Transverse colon (tissue), 4 donors: ENCODE measurements around the gene SLC15A2. TPM values are rescaled to one million over a fixed set of nuclear protein-coding genes. Genes with fewer than 3 reads are reported as not detected.

ENCODE experiments used
- DNase-seq: peaks from one replicate; pipeline ENCODE4 v3.0.0-alpha.2; 2019
- H3K27ac ChIP-seq, 4 donors: fragments of 200-600 bp; sonication (generic); 2 replicates each; pipeline ENCODE4 v1.5.1; 2016 to 2018; ENCODE audit warnings: inconsistent platforms in 4 of 4
- H3K27me3 ChIP-seq: fragments of 200-600 bp; sonication (generic); 2 replicates; pipeline ENCODE4 v1.5.1; 2017; ENCODE audit warnings: inconsistent platforms
- H3K36me3 ChIP-seq, 4 donors: fragments of 200-600 bp; sonication (generic); 2 replicates each; pipeline ENCODE4 v1.5.1; 2017 to 2019; ENCODE audit warnings: inconsistent platforms in 4 of 4
- H3K4me1 ChIP-seq, 4 donors: fragments of 200-600 bp; sonication (generic); 2 replicates each; pipeline ENCODE4 v1.5.1; 2017 to 2020; ENCODE audit warnings: inconsistent platforms in 4 of 4
- H3K4me3 ChIP-seq, 4 donors: fragments of 200-600 bp; sonication (generic); 1 replicate in 1 of 4; 2 replicates in 3 of 4; pipeline versions ENCODE4 v1.5.1 to v1.6.1; 2017 to 2019; ENCODE audit warnings: inconsistent platforms in 4 of 4
- H3K9me3 ChIP-seq, 2 donors: fragments of 200-600 bp; sonication (generic); 2 replicates each; pipeline ENCODE4 v1.5.1; 2017 to 2019; ENCODE audit warnings: inconsistent platforms in 2 of 2
- EP300 ChIP-seq: sonication (generic); formaldehyde crosslinking; IDR thresholded peaks from one replicate; pipeline ENCODE4 v1.6.1; 2017; ENCODE audit warnings: antibody characterized with exemption, low read depth
- POLR2A ChIP-seq: fragments of 450-650 bp; IDR thresholded peaks from one replicate; pipeline ENCODE4 v1.6.1; 2016; ENCODE audit warnings: antibody characterized with exemption, mild to moderate bottlenecking, moderate library complexity
- POLR2AphosphoS5 ChIP-seq, 3 donors: sonication (generic); formaldehyde crosslinking; IDR thresholded peaks; one replicate each; pipeline ENCODE4 v1.6.1; 2016; ENCODE audit warnings: antibody characterized with exemption in 3 of 3
- WGBS, 2 donors: methylation state at CpG; one replicate each; pipeline ENCODE4 v1.1.5; 2018; ENCODE audit warnings: low coverage in 1 of 2; 5-methylcytosine and 5-hydroxymethylcytosine counted together
- in situ Hi-C, 4 donors: fragments of 200-750 bp; cut with MboI; loops; one replicate each; pipeline versions ENCODE4 v1.15.0 to v1.15.1; 2017; ENCODE audit warnings: low sequenced_read_pairs in 3 of 4, low pct_ligation_motif_present in 1 of 4, low pct_unique_long_range_greater_than_20kb in 1 of 4
- intact Hi-C: fragments of 100-400 bp; cut with DNase I; formaldehyde crosslinking; loops from one replicate; pipeline ENCODE4 v1.15.1; 2023; ENCODE audit warnings: low total_unique reads
- total RNA-seq, 4 donors: library from RNA; depleted of rRNA; stranded (reverse); fragments of >200 nt; gene quantifications; one replicate each; pipeline ENCODE4 v1.1.0, GENCODE V29; 2016
- TF ChIP-seq, protein P1 (sequence below), 5 experiments: fragments of 200-600 bp in 3 of 5; fragments of 450-650 bp in 2 of 5; sonication (generic) in 3 of 5; IDR thresholded peaks; 1 replicate in 2 of 5; 2 replicates in 3 of 5; pipeline ENCODE4 v1.5.1; 2016 to 2017; ENCODE audit warnings: antibody characterized with exemption in 5 of 5, inconsistent platforms in 3 of 5, mild to moderate bottlenecking in 2 of 5, moderate library complexity in 1 of 5

Gene SLC15A2
- total RNA-seq, 4 donors from 2014 or later = 1.1 to 5.6 (median 2.7) TPM

DNA sequence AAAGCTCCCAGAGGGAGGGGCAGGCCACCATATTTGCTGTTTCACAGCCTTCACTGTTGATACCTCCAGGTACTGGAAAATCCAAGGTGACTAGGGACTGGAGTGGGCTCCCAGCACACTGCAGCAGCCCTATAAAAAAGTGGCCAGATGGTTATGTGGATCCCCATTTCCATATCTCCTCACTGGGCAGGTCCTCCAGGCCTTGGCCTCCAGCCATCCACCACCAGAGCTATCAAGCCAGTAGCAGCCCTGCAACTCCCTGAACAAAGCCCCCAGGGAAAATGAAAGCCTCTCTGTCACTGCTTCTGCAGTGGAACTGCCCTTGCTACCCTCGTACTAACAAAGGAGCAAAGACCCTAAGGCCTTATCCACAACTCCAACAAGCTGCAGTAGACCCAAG lies 69.4 kb downstream of the SLC15A2 start:
- 82% methylated on average over 1 of the region's 1 CpG; no CpG with 5 or more reads in 1 of the 2 donors for WGBS, 2 donors
- no peaks in the 10 kb centered on the region for H3K27me3 ChIP-seq
- H3K36me3 ChIP-seq = no peaks in the 10 kb centered on the region
- in situ Hi-C loops = no loop called here
- no peaks in the 10 kb centered on the region for H3K9me3 ChIP-seq
- intact Hi-C loops = no loop called here
- no peak for TF ChIP-seq EP300
- no peak for TF ChIP-seq POLR2A
- no peak for TF ChIP-seq POLR2AphosphoS5 (IDR thresholded peaks at IDR 0.05)
- TF ChIP-seq, protein P1, sequence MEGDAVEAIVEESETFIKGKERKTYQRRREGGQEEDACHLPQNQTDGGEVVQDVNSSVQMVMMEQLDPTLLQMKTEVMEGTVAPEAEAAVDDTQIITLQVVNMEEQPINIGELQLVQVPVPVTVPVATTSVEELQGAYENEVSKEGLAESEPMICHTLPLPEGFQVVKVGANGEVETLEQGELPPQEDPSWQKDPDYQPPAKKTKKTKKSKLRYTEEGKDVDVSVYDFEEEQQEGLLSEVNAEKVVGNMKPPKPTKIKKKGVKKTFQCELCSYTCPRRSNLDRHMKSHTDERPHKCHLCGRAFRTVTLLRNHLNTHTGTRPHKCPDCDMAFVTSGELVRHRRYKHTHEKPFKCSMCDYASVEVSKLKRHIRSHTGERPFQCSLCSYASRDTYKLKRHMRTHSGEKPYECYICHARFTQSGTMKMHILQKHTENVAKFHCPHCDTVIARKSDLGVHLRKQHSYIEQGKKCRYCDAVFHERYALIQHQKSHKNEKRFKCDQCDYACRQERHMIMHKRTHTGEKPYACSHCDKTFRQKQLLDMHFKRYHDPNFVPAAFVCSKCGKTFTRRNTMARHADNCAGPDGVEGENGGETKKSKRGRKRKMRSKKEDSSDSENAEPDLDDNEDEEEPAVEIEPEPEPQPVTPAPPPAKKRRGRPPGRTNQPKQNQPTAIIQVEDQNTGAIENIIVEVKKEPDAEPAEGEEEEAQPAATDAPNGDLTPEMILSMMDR (IDR thresholded peaks at IDR 0.05) = no peak
- H3K27ac ChIP-seq = no peak overlapping the region
- H3K4me3 ChIP-seq = no peak overlapping the region
- no peaks in the 10 kb centered on the region for H3K4me1 ChIP-seq
- no peak for DNase-seq

DNA sequence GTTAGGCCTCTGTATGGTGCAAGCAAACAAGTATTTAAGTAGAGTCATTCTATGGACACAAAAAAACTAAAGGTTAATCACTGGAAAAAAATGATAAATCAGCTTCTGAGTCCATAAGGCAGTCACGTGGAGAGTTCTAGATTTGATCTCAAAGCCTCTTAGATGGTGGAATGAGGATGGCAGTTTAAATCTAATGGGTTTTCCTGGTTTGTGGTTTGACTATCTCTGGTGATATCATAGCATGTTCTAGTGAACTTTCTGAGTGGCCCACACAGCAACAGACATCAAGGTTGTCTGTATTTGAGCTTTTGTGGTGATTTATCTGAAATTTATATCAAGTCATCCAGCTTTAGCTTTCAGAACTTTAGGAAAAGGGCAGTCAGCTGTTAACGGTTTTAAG lies 75.4 kb downstream of the SLC15A2 start:
- intact Hi-C loops = no loop called here
- Histone ChIP-seq H3K36me3 (no peaks in the 10 kb centered on the region), H3K27ac (no peak overlapping the region), H3K27me3 (no peaks in the 10 kb centered on the region), H3K4me3 (no peak overlapping the region), H3K9me3 (no peaks in the 10 kb centered on the region), H3K4me1 (no peaks in the 10 kb centered on the region)
- no peak for DNase-seq
- TF ChIP-seq, protein P1 (IDR thresholded peaks at IDR 0.05) = no peak
- TF ChIP-seq POLR2AphosphoS5 (IDR thresholded peaks at IDR 0.05) (no peak), EP300 (no peak), POLR2A (no peak)
- in situ Hi-C loops = no loop called here
- 82 to 83% methylated on average over 2 of the region's 2 CpGs for WGBS, 2 donors

DNA sequence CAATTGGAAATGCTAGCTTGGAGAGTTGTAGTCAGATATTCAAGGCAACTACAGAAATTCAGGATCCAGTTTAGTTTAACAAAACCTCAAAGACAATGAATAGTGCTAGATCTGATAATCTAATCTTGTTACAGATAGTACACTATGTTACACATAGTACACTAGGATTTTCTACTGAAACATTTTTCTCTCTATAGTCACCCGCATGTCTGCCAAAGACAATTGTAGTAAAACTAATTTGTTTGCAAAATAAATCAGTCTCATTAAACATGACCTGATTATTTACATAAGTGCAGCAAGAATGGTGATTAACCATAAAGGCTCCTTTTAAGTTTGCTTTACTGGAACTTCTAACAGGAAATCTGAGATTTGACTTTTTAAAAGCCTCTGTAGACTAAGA lies 75.8 kb downstream of the SLC15A2 start:
- Histone ChIP-seq H3K4me3 (no peak overlapping the region), H3K36me3 (no peaks in the 10 kb centered on the region), H3K27ac (no peak overlapping the region), H3K9me3 (no peaks in the 10 kb centered on the region), H3K27me3 (no peaks in the 10 kb centered on the region), H3K4me1 (no peaks in the 10 kb centered on the region)
- DNase-seq = no peak
- TF ChIP-seq POLR2AphosphoS5 (IDR thresholded peaks at IDR 0.05) (no peak), POLR2A (no peak), EP300 (no peak)
- TF ChIP-seq, protein P1 (IDR thresholded peaks at IDR 0.05) = no peak
- WGBS, 2 donors = 38 to 40% methylated on average over 1 of the region's 1 CpG
- in situ Hi-C loops (no loop called here), intact Hi-C loops (no loop called here)

DNA sequence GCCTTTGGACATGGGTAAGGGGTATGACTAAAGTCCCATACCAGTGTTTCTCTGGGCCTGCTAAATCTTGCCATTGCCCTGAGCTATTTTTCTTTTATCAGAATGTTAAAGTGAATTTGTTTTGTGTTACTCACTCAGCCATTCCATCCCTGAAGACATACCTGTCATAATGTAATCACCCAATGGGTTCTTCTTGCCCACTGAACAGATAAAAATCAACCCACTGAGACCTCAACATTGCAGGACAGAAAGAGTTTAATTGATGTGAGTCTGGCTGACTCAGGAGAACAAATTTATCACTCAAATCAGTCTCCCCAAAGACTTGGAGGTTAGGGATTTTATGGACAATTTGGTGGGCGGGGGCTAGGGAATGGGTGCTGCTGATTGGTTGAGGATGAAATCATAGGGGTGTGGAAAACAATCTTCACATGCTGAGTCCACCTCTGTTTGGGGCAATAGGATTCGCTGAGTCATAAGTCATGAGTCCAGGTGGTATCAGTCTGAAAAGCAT lies 80.5 kb downstream of the SLC15A2 start:
- TF ChIP-seq POLR2A (no peak), EP300 (no peak), POLR2AphosphoS5 (IDR thresholded peaks at IDR 0.05) (no peak)
- TF ChIP-seq, protein P1 (IDR thresholded peaks at IDR 0.05) = no peak
- 98 to 100% methylated on average over 2 of the region's 2 CpGs for WGBS, 2 donors
- Histone ChIP-seq H3K36me3 (no peaks in the 10 kb centered on the region), H3K27ac (no peak overlapping the region), H3K9me3 (no peaks in the 10 kb centered on the region), H3K4me1 (peaks cover 0 to 4% (median 1%) of the 10 kb centered on the region in 4 donors), H3K27me3 (no peaks in the 10 kb centered on the region), H3K4me3 (no peak overlapping the region)
- in situ Hi-C loops (no loop called here), intact Hi-C loops (no loop called here)
- no peak for DNase-seq
